ENCODE data around the gene KRTAP23-1.

The KRTAP23-1 gene

DNA sequence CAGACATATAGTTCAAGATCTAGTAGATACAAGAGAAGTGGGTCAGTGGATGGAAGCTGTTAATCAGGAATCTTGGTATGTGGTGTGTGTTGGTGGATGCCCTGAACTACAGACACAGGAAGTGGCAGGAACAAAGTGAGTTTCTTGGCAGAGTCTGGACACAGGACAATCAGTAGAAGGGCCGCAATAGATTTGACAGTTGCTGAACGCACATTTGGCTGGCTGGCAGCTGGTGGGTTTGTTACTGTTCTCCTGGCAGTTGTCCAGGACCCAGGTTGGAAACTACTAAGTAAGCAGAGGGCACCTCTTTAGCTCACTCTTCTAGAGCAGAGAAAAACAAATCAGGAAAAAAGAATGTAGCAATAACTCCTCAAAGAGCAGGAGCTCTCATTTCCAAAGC is 41.5 kb downstream of the KRTAP23-1 start:
- DNase-seq (ENCODE audit: low read depth in 3 of 3) = no peak

- no peak for DNase-seq (ENCODE audit: low read depth in 3 of 3)
Measured at GRCh38 chr21:30305136-30305535, 43.3 kb downstream of the KRTAP23-1 start.

Data from stimulated activated CD4-positive, alpha-beta T cell treated with anti-CD3 and anti-CD28 coated beads, TNF-alpha, amount 100 ng/mL, for 48 hours (primary cell).